NCI-H2107 treated with DMSO at 0.1 percent for 48 hours (cell line): ENCODE measurements around the gene TNFSF12.
A peak's percentile ranks its signal among the peaks of the same experiment; 100 is the strongest.

Source experiments
- DNase-seq: peaks from one replicate; lab custom pipeline; 2025; ENCODE audit not compliant: unreplicated experiment; lab: John Stamatoyannopoulos, UW

The TNFSF12 gene

GRCh38 chr17:7563115-7563869, 14.4 kb downstream of the TNFSF12 start:
- DNase-seq, result no peak

GRCh38 chr17:7569571-7569970, 20.7 kb downstream of the TNFSF12 start:
- no peak for DNase-seq

GRCh38 chr17:7570351-7570750, 21.5 kb downstream of the TNFSF12 start:
- no peak for DNase-seq

GRCh38 chr17:7572338-7572587, 23.4 kb downstream of the TNFSF12 start:
- DNase-seq, result no peak

- peak; percentile 76 for DNase-seq
These were observed 23.9 kb downstream of the TNFSF12 start for GRCh38 chr17:7572588-7573323.

GRCh38 chr17:7573324-7574080, 24.6 kb downstream of the TNFSF12 start:
- DNase-seq, result no peak

- no peak for DNase-seq
These were observed 25.5 kb downstream of the TNFSF12 start for GRCh38 chr17:7574176-7574953.

GRCh38 chr17:7575481-7575883, 26.6 kb downstream of the TNFSF12 start:
- no peak for DNase-seq

- DNase-seq, result no peak
These were observed 27.1 kb downstream of the TNFSF12 start for GRCh38 chr17:7575959-7576358.

- DNase-seq, result no peak
These were observed 27.6 kb downstream of the TNFSF12 start for GRCh38 chr17:7576432-7576937.

GRCh38 chr17:7577327-7578199, 28.7 kb downstream of the TNFSF12 start:
- no peak for DNase-seq

- no peak for DNase-seq
These were observed 30.4 kb downstream of the TNFSF12 start, which contains the start of gene CD68 for GRCh38 chr17:7579001-7579833. TSS of gene CD68 (plus strand) at chr17:7579638. CDS start at chr17:7579678, 40 bp downstream.

GRCh38 chr17:7579834-7580603, 31.2 kb downstream of the TNFSF12 start:
- no peak for DNase-seq

GRCh38 chr17:7580604-7581575, 32.0 kb downstream of the TNFSF12 start:
- no peak for DNase-seq

- no peak for DNase-seq
These were observed 33.8 kb downstream of the TNFSF12 start for GRCh38 chr17:7582396-7583252.
